Colonic mucosa (tissue), 4 donors: ENCODE results near the gene CASP5. TPM values are rescaled to one million over a fixed set of nuclear protein-coding genes. Genes with fewer than 3 reads are reported as not detected.
"Not testable (repeated sequence)": the region's sequence is repeated elsewhere in the genome, so short reads cannot be mapped to it uniquely, and the experiment has no call there.

Source experiments
- DNase-seq: peaks from one replicate; pipeline ENCODE4 v3.0.0-alpha.2; 2020
- H3K27ac ChIP-seq: fragments of 200-600 bp; one replicate; pipeline ENCODE4 v1.8.0; 2021
- H3K27me3 ChIP-seq: fragments of 200-600 bp; one replicate; pipeline ENCODE4 v1.8.0; 2021
- H3K36me3 ChIP-seq: fragments of 200-600 bp; one replicate; pipeline ENCODE4 v1.8.0; 2021
- H3K4me1 ChIP-seq: fragments of 200-600 bp; one replicate; pipeline ENCODE4 v1.8.0; 2021; ENCODE audit warnings: mild to moderate bottlenecking
- H3K4me3 ChIP-seq: fragments of 200-600 bp; one replicate; pipeline ENCODE4 v1.8.0; 2021
- H3K9ac ChIP-seq, 2 donors: one replicate each; pipeline ENCODE4 v1.7.0; 2013; ENCODE audit warnings: control low read depth in 2 of 2, low read depth in 2 of 2, low read length in 2 of 2
- H3K9me3 ChIP-seq: fragments of 200-600 bp; one replicate; pipeline ENCODE4 v1.8.0; 2021
- intact Hi-C: fragments of 100-400 bp; cut with DNase I; formaldehyde crosslinking; loops from one replicate; pipeline ENCODE4 v1.14.1; 2022
- total RNA-seq, 2 donors: library from RNA; stranded (reverse); fragmentation: NEBNext Ultra II Directional in 1 of 2; extraction: Animal tissue kit (Norgen Biotek cat#: 25700) in 1 of 2; gene quantifications; one replicate each; pipeline ENCODE4 v1.2.1, GENCODE V29; 2021
- TF ChIP-seq, protein P1 (sequence below): fragments of 200-600 bp; IDR thresholded peaks from one replicate; pipeline ENCODE4 v1.8.0; 2022; ENCODE audit warnings: antibody characterized with exemption, mild to moderate bottlenecking
- donor health status: healthy.
- donor health status: DM: no; HTN: no; CAD: no.
- donor health status: DM: no; HTN: no; CAD: no.

The CASP5 gene
- total RNA-seq, 2 donors from 2014 or later: 25.7 to 47.3 TPM

DNA sequence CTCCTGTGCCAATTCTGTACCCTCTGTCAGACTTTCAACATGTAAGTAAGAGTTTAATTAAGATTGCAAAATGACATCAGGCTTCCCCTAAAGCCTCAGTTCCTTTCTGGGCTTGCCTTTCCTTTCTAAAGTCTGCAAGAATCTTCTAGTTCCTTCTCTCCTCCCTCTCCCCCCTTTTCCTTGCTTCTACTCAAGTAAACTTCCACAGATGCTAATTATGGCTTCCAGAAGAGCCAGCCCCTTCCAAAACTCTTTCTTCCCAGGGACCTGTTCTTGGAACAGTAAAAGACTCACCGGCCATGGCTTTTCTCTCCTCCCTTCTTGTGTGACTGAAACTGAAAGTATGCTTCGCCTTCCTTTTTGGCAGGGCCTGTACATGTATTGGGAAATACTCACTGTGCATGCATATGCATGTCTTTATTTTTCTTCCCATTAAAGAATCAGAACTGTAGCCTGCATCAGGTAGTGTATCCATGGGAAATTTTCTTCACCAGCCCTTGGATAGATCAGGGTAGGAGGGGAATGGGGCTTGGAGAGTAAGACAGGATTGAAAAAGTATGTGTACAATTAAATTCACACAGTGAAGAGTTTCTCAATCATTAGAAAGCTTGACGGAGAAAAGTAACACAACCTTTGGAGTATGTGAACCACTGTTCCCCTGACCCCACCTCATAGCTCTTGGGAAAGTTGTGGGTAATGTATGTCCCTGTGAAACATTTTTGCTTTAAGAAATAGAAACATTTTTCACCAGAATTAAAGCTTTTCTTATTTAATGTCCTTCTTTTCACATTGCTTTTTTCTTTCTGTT lies 12.0 kb upstream of the CASP5 start, which contains the start of gene CASP1:
TSS of gene CASP1 (minus strand) at position 332 of the 808 bp plus-strand sequence. CDS start at position 301, 31 bp downstream.
- DNase-seq: peak; percentile 77
- H3K4me3 ChIP-seq: peak within 1 kb of the TSS; percentile 35

DNA sequence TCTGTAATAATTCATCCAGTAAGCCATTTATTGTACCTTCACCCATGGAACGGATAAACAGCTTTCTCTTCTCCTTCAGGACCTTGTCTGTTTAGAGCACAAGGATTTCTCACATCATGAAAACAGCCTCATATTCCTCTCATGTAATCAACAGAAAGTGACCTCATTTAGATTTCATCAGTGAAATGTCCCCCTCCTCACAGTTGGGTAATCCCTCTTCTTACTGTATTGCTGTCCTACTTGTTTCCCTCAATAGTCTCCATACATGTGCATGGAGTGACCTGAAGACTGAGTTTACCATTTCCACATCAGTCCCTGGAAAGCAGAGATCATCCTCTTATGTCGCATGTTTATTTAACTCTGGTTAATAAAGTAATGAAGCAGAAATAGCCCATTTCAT lies 11.4 kb upstream of the CASP5 start:
- H3K27me3 ChIP-seq, intact Hi-C loops, H3K9me3 ChIP-seq, H3K36me3 ChIP-seq, DNase-seq, H3K4me1 ChIP-seq: not testable (repeated sequence)
- peak overlapping the region; percentile 35 for H3K4me3 ChIP-seq
- H3K9ac ChIP-seq: peak overlapping the region; percentile 36 to 74
- peak overlapping the region; percentile 84 for H3K27ac ChIP-seq

More for the DNA sequence above, 12.0 kb upstream of the CASP5 start, which contains the start of gene CASP1:
- H3K27ac ChIP-seq: peak within 1 kb of the TSS; percentile 84
- H3K9ac ChIP-seq: peak within 1 kb of the TSS; percentile 36 to 74
- intact Hi-C loops: no loop called here
- H3K4me1 ChIP-seq: no peaks in the 10 kb centered on the region
- no peaks in the 10 kb centered on the region for H3K36me3 ChIP-seq
- TF ChIP-seq, protein P1, sequence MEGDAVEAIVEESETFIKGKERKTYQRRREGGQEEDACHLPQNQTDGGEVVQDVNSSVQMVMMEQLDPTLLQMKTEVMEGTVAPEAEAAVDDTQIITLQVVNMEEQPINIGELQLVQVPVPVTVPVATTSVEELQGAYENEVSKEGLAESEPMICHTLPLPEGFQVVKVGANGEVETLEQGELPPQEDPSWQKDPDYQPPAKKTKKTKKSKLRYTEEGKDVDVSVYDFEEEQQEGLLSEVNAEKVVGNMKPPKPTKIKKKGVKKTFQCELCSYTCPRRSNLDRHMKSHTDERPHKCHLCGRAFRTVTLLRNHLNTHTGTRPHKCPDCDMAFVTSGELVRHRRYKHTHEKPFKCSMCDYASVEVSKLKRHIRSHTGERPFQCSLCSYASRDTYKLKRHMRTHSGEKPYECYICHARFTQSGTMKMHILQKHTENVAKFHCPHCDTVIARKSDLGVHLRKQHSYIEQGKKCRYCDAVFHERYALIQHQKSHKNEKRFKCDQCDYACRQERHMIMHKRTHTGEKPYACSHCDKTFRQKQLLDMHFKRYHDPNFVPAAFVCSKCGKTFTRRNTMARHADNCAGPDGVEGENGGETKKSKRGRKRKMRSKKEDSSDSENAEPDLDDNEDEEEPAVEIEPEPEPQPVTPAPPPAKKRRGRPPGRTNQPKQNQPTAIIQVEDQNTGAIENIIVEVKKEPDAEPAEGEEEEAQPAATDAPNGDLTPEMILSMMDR: no peak
- H3K27me3 ChIP-seq: no peaks in the 10 kb centered on the region
- no peaks in the 10 kb centered on the region for H3K9me3 ChIP-seq

DNA sequence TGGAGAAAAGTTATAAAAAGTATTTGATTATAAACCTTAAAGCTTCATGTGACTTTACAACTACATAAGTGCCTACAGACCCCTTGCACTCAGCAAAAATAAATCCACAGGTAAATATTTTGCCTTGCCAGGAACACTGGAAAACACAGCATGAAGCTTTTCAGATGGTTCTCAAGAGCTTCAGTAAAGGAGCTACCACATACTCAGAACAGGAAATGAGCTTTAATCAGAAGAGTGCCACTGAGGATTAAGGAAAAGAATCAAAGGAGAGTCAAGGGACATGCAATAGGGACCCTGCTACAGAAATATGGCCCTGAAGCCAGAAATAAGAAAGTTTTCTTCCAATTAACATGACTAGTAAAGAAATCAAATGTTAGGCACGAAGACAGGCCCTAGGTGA lies 10.8 kb upstream of the CASP5 start:
- no peaks in the 10 kb centered on the region for H3K36me3 ChIP-seq
- intact Hi-C loops: loop anchor here (2.0 kb wide), 1 partner anchor 65 kb away; the partner anchor contains the start of gene CASP4
- H3K27ac ChIP-seq: peak overlapping the region; percentile 84
- H3K4me3 ChIP-seq: peak overlapping the region; percentile 35
- H3K9ac ChIP-seq: peak overlapping the region in 1 of 2 donors; percentile 74
- H3K4me1 ChIP-seq: no peaks in the 10 kb centered on the region
- DNase-seq: no peak
- no peaks in the 10 kb centered on the region for H3K9me3 ChIP-seq
- TF ChIP-seq, protein P1: no peak
- no peaks in the 10 kb centered on the region for H3K27me3 ChIP-seq

DNA sequence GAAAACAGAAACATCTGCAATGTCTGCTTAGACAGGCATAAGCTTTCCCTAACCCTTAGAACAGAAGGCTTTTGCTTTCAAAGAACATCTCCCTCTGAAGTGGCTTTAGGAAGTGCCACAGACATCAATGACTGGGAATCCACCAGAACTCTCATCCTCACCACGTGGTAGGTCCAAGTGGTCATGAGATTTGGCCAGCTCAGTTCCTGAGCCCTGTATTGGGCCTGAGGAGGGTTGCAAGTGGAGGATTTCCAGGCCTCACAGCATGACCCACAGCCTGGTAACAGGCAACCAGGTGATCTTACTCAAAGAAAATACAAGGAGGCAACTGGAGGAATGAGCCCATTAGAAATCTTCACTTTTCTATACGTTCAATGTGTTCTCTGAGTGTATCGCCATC lies 10.4 kb upstream of the CASP5 start:
- no peaks in the 10 kb centered on the region for H3K9me3 ChIP-seq
- H3K27me3 ChIP-seq: no peaks in the 10 kb centered on the region
- H3K9ac ChIP-seq: peak overlapping the region in 1 of 2 donors; percentile 21
- peak overlapping the region; percentile 84 for H3K27ac ChIP-seq
- H3K4me3 ChIP-seq: peak overlapping the region; percentile 35
- TF ChIP-seq, protein P1: no peak
- intact Hi-C loops: loop anchor here (2.0 kb wide), 1 partner anchor 65 kb away; the partner anchor contains the start of gene CASP4
- no peaks in the 10 kb centered on the region for H3K36me3 ChIP-seq
- DNase-seq: no peak
- no peaks in the 10 kb centered on the region for H3K4me1 ChIP-seq

DNA sequence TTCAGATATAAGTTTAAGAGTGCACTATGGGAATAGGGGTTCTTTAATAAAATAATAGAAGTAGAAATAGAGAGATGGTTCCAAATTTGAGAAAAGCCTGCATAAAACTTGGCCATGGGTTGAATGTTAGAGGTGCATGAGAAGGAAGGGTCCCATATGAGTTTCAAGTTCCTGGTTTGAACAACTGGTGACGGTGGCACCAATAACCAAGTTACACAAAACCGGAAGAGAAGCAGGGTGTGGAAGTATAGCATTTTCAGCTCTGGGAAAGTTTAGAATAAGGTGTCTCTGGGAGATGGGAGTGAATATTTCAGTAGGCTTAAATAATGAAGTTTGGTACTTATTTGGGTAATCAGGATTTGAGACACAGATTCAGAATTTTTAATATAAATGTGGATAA lies 9.5 kb upstream of the CASP5 start:
- intact Hi-C loops: loop anchor here (2.0 kb wide), 1 partner anchor 64 kb away; the partner anchor contains the start of gene CASP4

More for the DNA sequence above, 9.5 kb upstream of the CASP5 start:
- no peaks in the 10 kb centered on the region for H3K4me1 ChIP-seq
- TF ChIP-seq, protein P1: no peak
- no peak overlapping the region for H3K9ac ChIP-seq
- H3K36me3 ChIP-seq: no peaks in the 10 kb centered on the region
- peak overlapping the region; percentile 35 for H3K4me3 ChIP-seq
- DNase-seq: no peak
- no peaks in the 10 kb centered on the region for H3K27me3 ChIP-seq
- no peak overlapping the region for H3K27ac ChIP-seq
- H3K9me3 ChIP-seq: no peaks in the 10 kb centered on the region
